AG04449 (cell line): Measurements from ENCODE around the gene SPIN2A.
"Not testable (repeated sequence)": the region's sequence is repeated elsewhere in the genome, so short reads cannot be mapped to it uniquely, and the experiment has no call there.

Experiments used
- CTCF ChIA-PET: fragments of 350-600 bp; formaldehyde crosslinking; extraction: SDS; loops from one replicate; lab custom pipeline; 2021; ENCODE audit warnings: antibody characterized with exemption; lab: Yijun Ruan, JAX
- POLR2A ChIA-PET: fragments of 400-600, 350-600 bp; formaldehyde crosslinking; extraction: SDS; loops from one replicate; lab custom pipeline; 2020; ENCODE audit warnings: antibody characterized with exemption, inconsistent platforms; lab: Yijun Ruan, JAX
- DNase-seq: peaks from one replicate; pipeline ENCODE4 v3.0.0-alpha.2; 2010; ENCODE audit warnings: low read depth, low spot score
- H3K4me3 ChIP-seq: 2 replicates; pipeline ENCODE4 v1.5.1; 2011; ENCODE audit warnings: low read depth, mild to moderate bottlenecking, control low read depth, low read length
- CTCF ChIP-seq: IDR thresholded peaks from one replicate; pipeline ENCODE4 v1.5.1; 2011; ENCODE audit warnings: mild to moderate bottlenecking, moderate library complexity, low read length, control low read depth, inconsistent platforms; ENCODE audit not compliant: insufficient read depth; ENCODE audit errors: missing control alignments

The SPIN2A gene

DNA sequence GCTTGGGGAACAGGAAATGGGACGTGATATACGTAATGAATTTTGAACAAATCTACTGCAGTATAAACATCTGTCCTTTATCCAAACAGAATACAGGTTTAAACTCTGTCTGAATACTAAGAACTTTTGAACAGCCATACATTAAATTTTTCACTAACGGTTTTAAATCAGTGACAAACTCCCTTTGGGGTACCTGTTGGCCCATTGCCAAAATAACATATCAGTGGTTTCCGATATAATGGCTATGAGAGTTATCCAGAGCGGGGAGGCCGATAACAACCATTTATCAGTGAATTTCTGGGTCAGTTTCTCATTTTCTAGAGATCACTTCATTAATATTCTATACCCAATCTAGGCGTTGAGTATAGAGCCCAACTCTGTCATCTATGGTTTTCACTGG lies 5.2 kb downstream of the SPIN2A start:
- H3K4me3 ChIP-seq = no peak overlapping the region
- no peak for DNase-seq
- TF ChIP-seq CTCF = no peak
- CTCF ChIA-PET = no interaction called here
- POLR2A ChIA-PET = no interaction called here

GRCh38 chrX:57121816-57122215 lies 15.4 kb downstream of the SPIN2A start:
- CTCF ChIA-PET = no interaction called here
- DNase-seq = no peak
- POLR2A ChIA-PET = interaction anchor here (1.1 kb wide), 1 partner anchor 16 kb away, joined by 3 read pairs; no protein-coding TSS in a partner anchor
- TF ChIP-seq CTCF = no peak
- H3K4me3 ChIP-seq = peak overlapping the region; percentile 71

DNA sequence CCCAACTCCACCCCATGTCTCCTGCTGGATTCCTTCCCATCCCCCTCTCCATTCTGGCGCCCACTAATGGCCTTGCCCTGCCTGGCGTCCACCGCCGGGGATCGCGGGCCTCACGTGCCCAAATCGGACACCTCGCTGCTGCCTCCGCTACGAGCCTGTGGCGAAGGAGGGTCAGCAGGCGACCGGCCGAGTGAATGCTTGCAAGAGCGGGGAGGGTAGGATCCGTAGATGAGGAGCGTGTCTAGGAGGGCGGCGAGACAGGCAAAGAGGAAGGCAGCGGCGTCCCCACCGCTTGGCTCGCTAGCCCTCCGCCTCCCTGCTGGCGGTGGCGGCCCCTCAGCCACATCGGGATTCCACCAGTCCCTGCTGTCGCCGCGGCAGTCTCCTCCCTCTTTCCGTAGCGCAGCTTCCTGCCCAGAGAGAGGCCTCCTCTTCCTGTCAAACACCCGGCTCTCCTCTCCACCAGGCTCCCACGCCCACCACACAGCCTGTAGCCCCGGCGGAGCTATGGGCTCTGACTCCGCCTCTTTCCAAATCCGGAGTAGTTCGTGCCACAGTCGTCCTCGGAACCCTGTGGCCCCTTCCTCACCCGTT lies 15.9 kb downstream of the SPIN2A start, which contains the start of gene SPIN2B:
Gene SPIN2B, minus strand, starts transcription at position 387 of the 594 bp plus-strand sequence.
- POLR2A ChIA-PET = interaction anchor here (1.1 kb wide), 1 partner anchor 17 kb away, joined by 3 read pairs; no protein-coding TSS in a partner anchor
- no peak for TF ChIP-seq CTCF
- peak; percentile 17 for DNase-seq
- CTCF ChIA-PET = no interaction called here
- peak within 1 kb of the TSS; percentile 71 for H3K4me3 ChIP-seq

GRCh38 chrX:57120619-57121161 lies 16.5 kb downstream of the SPIN2A start:
- CTCF ChIA-PET, DNase-seq: not testable (repeated sequence)
- POLR2A ChIA-PET = interaction anchor here (1.1 kb wide), 1 partner anchor 17 kb away, joined by 3 read pairs; no protein-coding TSS in a partner anchor
- peak overlapping the region; percentile 71 for H3K4me3 ChIP-seq

DNA sequence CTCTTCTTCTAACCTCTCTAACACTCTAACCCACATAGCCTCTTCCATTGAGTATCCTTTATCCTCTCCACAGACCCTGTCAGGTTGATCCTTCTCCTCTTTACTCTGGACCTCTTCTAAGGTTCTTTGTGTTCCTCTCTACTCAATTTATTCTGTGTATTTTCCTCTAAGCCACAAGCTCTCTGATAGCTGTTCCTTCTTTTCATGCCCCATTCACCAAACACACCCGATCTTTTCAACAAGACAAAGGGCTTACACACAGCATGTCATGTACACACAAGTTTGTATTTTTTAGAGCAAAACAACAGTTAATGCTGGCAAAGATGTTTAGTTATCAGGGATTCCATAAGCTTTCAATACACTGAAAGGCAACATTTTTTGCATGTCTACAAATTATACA lies 17.8 kb downstream of the SPIN2A start:
- no peak overlapping the region for H3K4me3 ChIP-seq
- ChIA-PET CTCF (no interaction called here), POLR2A (no interaction called here)
- TF ChIP-seq CTCF = no peak
- no peak for DNase-seq

- H3K4me3 ChIP-seq, POLR2A ChIA-PET, CTCF ChIA-PET, DNase-seq: not testable (repeated sequence)
Observed at GRCh38 chrX:57117566-57117965, 19.6 kb downstream of the SPIN2A start.

DNA sequence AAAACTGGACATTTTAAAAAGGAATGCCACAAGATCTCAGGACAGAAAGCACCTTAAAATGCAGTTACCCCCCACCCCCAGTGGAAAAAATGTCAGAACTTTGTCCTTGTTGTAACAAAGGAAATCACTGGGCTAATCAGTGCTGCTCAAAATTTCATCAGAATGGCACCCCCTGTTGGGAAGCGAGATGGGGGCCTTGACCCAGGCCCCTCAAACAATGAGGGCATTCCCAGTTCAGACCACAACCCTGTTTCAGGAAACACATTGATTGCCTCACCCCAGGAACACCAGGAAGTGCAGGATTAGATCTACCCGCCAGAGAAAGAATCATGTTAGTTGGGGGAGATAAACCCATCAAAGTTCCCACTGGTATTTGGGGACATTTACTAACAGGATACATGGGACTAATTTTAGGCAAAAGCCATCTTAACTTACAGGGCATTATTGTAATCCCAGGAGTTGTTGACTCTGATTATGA lies 32.2 kb downstream of the SPIN2A start:
- DNase-seq = no peak
- no peak for TF ChIP-seq CTCF
- ChIA-PET CTCF (no interaction called here), POLR2A (no interaction called here)
- H3K4me3 ChIP-seq = no peak overlapping the region
